ENCODE data around the gene NCK1.
A peak's percentile ranks its signal among the peaks of the same experiment; 100 is the strongest.
"Not testable (repeated sequence)": the region's sequence is repeated elsewhere in the genome, so short reads cannot be mapped to it uniquely, and the experiment has no call there.

NCK1 gene

GRCh38 chr3:136949708-136950107 is 87.7 kb downstream of the NCK1 start:
- DNase-seq, result no peak

GRCh38 chr3:136950623-136951022 is 88.6 kb downstream of the NCK1 start:
- DNase-seq, result no peak

DNA sequence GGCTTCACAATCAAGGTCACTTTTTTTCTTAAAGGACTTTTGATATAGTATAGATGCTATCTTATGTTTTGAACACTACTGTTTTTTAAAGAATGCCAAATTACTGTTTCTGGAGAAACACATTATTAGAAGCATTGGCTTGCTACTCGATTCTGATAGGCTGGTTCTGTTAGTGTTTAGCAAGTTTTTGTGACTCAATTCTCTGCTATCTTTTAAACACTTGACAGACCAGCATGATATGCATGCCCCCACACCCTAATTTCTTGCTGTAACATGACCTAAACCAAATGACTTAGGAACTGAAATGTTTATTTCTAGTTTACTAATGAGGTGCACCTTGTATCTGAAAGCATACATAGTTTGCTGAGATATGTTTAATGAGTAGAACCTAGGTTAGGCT is 90.3 kb downstream of the NCK1 start:
- no peak for DNase-seq

- no peak for DNase-seq
Observed at GRCh38 chr3:136954251-136954650, 92.2 kb downstream of the NCK1 start.

DNA sequence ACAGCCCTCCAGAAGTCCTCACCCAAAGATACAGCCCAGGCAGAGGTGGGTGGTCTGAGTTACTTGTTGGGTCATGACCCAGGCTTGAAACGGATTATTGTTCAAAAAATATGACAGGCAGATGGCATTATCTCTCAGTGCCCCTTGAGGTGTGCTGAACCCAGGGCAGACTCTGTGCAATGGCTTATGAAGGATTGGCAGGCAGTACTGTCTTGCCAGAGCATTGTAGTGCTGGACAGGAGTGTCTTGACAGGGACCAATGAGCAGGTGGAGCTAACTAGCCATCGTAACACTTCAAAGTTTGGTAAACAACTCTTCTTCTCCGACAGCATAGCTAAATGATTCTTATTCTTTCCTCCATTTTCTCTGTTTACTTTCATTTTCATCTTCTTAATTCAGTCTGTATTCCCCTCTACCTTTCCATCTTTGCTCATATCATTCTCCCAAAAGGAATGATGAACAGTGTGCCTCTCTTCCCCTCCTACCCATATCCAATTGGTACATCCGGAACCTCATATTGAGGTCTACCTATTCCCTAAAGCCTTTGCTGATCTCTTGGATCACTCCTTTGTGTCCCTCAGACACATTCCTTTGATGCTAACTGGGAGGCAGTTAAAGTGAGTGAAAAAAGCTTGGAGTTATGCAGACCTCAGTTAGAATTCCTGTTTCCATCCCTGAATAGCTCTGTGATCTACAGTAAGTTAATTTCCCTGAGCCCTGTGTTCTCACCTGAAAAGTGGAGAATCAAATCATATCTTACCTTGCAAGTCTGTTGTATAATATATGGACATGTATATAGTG is 93.2 kb downstream of the NCK1 start:
- no peak for DNase-seq

DNA sequence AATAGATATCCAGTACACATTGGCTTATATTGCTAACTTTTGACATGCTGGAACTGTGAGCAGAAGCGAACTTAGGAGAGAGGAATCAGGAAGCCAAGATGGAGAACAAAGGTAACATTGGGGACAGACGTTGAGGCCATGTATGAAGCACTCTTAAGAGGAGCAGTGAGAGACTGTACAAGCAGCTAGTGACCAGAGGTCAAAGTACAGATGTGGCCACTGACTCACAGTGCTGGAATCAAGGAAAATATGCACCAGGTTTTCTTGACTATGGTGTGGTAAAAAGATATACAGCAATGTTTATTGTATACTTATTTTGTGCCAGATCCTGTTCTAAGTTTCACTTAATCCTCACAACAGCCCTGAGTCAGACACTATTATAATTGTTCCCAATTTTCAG is 93.8 kb downstream of the NCK1 start:
- DNase-seq, result no peak

DNA sequence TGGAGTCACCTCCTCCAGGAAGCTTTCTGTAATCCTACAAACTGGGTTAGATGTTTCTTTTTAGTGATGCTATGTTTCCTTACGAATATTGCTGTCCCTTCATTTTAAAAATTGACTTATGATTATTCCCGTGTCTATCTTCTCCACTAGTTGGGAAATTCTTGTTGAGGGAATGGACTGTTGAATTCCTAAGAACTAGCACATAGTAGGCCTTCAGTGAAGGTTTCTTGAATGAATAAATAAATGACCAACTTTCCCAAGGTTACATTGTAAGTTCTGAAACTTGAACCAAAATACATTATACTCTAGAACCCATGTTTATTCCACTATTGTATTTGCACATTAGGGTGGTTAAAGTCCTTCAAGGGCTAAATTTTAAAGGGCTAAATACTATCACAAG is 95.0 kb downstream of the NCK1 start:
- DNase-seq, result no peak

GRCh38 chr3:136957751-136958288 is 95.8 kb downstream of the NCK1 start, which contains the start of gene IL20RB:
Gene IL20RB (plus strand): TSS chr3:136957983. CDS start chr3:136958114, 131 bp downstream.
- DNase-seq, result no peak

DNA sequence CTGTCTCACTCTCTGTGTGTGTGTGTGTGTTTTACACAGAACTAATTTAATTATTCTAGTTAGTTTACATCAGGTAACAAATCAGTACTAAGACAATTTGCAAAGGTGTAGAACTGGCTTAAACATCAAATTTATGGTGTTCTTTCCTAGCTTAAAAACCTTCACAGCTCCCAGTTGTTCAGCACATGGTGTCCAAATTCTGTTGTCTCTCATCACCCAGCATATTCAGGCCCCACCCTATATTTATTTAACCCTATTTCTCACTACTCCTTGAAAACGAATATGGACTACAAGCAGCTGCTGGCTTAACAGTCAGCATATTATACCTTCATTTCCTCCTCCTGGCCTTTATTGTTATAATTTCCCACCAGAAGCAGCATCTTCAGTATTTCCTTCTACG is 96.9 kb downstream of the NCK1 start:
- DNase-seq, result no peak

GRCh38 chr3:136959599-136959998 is 97.6 kb downstream of the NCK1 start:
- no peak for DNase-seq

DNA sequence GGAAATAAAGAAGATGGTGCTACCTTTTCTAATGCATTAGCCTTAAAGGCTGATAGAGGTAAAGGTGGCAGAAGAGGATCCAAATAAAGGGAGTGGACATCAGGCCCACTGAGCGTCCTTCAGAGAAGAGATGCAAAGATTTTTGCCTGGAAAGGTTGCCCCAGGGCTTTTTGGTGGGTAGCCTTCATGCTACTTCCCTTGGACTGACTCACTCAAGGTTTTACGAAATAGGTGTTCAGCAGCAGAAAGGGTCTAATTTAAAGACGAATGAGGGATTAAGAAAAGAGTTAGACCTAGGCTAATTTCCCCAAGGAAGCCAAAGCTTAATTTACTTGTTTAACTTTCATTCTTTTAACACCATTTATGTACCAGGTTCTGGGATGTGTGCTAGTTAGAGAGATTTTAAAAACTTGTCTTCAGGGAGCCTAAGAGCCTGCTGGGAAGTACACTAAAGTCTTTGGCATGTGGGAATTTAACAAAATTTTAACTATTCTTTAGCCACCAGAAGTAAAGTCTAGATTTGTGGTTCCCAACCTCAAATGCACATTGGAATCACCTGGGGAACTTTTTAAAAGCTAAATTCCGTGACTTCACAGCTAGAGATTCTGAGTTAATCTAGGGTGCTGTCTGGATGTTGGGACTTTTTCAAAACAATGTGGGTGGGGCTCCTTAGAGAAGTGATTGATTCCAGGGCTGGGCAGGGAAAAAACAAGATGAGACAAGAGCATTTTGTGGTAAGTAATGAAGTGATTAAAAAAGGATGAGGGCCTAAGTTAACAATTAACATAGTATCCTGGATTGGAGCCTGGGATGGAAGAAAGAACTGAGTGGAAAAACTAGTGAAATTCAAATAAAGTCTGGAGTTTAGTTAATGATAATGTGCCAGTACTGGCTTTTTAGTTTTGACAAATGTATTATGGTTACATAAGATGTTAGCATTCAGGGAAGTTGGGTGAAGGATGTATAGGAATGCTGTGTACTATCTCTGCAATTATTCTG is 99.1 kb downstream of the NCK1 start:
- DNase-seq, result no peak

GRCh38 chr3:136962927-136963326 is 100.9 kb downstream of the NCK1 start:
- no peak for DNase-seq

DNA sequence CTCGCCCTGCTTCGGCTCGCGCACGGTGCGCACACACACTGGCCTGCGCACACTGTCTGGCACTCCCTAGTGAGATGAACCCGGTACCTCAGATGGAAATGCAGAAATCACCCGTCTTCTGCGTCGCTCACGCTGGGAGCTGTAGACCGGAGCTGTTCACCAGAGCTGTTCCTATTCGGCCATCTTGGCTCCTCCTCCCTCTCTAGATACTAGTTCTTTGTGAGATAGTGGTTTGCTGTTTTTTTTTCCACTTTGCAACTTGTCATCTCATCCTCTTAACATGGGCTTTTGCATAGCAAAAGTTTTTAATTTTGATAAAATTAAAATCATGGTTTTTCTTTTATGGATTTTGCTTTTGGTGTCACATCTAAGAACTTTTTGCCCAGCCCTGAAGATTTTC is 107.5 kb downstream of the NCK1 start:
- DNase-seq, result peak; percentile 30

GRCh38 chr3:136973352-136973751 is 111.3 kb downstream of the NCK1 start:
- no peak for DNase-seq

- DNase-seq, result no peak
Observed at GRCh38 chr3:136974670-136975069, 112.7 kb downstream of the NCK1 start.

- no peak for DNase-seq
Observed at GRCh38 chr3:136979204-136979603, 117.2 kb downstream of the NCK1 start.

GRCh38 chr3:136979684-136980083 is 117.7 kb downstream of the NCK1 start:
- DNase-seq, result no peak

DNA sequence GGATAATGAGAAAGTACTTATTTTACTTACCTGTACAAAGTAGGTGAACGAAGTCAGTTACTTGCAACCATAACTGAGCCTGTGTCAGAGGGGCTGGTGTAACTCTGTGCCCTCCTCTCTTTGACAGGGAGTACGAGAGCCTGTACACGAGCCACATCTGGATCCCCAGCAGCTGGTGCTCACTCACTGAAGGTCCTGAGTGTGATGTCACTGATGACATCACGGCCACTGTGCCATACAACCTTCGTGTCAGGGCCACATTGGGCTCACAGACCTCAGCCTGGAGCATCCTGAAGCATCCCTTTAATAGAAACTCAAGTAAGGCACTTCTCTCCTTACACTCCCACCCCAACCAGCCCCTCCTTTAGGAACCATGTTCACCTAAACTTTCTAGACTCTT is 120.0 kb downstream of the NCK1 start:
- no peak for DNase-seq

- DNase-seq, result no peak
Observed at GRCh38 chr3:136982520-136983138, 120.6 kb downstream of the NCK1 start.

DNA sequence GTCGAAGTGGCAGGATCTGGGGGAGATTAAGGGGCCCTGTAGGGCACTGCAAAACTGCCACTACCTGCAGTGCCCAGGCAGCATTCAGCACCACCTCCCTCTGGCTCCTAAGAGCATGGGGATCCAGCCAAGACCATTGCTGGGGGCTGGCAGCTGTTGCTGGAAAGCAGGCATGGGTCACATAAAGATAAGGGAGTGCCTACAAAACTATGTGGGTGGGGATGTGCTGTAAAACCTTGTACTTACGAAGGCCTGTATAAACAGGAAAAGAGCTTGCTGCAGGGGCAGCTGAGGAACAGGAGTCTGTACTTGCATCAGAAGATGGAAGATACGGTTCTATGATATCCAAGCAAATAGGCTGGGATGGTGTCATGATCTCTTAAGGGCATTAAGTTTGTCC is 122.8 kb downstream of the NCK1 start:
- DNase-seq, result no peak

GRCh38 chr3:136987398-136987980 is 125.5 kb downstream of the NCK1 start:
- not testable (repeated sequence) for DNase-seq

DNA sequence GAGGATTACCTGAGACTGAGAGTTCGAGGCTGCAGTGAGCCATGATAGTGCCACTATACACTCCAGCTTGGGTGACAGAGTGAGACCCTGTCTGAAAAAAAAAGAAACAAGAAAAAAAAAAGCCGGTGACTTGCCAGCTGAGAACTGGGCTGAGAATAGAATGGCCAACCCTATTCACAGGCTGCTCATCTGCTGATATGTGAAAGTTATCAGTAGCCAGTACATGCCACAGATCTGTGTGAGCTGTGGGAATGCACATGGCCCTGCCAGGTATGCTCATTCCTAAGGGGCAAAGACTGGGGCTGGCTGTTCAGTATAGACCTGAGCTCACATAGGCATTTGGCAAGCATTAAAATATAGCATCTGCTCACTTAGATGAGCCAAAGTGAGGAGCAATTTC is 126.6 kb downstream of the NCK1 start:
- DNase-seq, result no peak
